Measurements from ENCODE around the gene SLCO3A1. TPM values are rescaled to one million over a fixed set of nuclear protein-coding genes. Genes with fewer than 3 reads are reported as not detected.
A peak's percentile ranks its signal among the peaks of the same experiment; 100 is the strongest.

SLCO3A1 gene
- 6.7 TPM for polyA plus RNA-seq (2013, experiment 1 of 2)
- 6.6 TPM for polyA plus RNA-seq (2013, experiment 2 of 2)

- Histone ChIP-seq H3K18ac (ENCODE audit: low read length) (peak within 1 kb of the TSS; percentile 63), H3K4me3 (ENCODE audit: low read length) (peak within 1 kb of the TSS; percentile 56), H2BK120ac (ENCODE audit: low read depth, low read length) (peak within 1 kb of the TSS; percentile 18), H3K23ac (ENCODE audit: low read length) (peak within 1 kb of the TSS; percentile 80), H3K27me3 (ENCODE audit: insufficient read depth, low read length, poor library complexity) (peaks cover 2% of the 10 kb centered on the region), H3K56ac (ENCODE audit: low read length) (peak within 1 kb of the TSS; percentile 88), H3K79me1 (ENCODE audit: low read length) (no peaks in the 10 kb centered on the region), H2BK15ac (replicated peaks; ENCODE audit: low read depth) (no peak within 1 kb of the TSS), H3K9ac (ENCODE audit: low read length) (peak within 1 kb of the TSS; percentile 81), H2BK5ac (ENCODE audit: low read length) (no peak within 1 kb of the TSS), H3K4ac (ENCODE audit: low read depth, low read length) (peak within 1 kb of the TSS; percentile 41), H3K4me2 (ENCODE audit: low read length) (peak within 1 kb of the TSS; percentile 63), H2AK5ac (ENCODE audit: low read length) (no peak within 1 kb of the TSS), H3K27ac (ENCODE audit: low read depth, low read length) (peak within 1 kb of the TSS; percentile 55), H3K79me2 (ENCODE audit: control insufficient read depth, insufficient read depth, low read length) (no peaks in the 10 kb centered on the region), H4K5ac (ENCODE audit: low read length) (no peak within 1 kb of the TSS), H3K4me1 (ENCODE audit: control insufficient read depth, low read depth, low read length) (peaks cover 2% of the 10 kb centered on the region), H3K36me3 (ENCODE audit: control insufficient read depth, insufficient read depth, low read length) (no peaks in the 10 kb centered on the region), H4K8ac (ENCODE audit: low read depth, low read length) (no peak within 1 kb of the TSS)
- peak; percentile 63 for DNase-seq
- WGBS (ENCODE audit: extremely low coverage, insufficient coverage, low lambda C conversion rate) = no CpG with 5 or more reads among the region's 67 CpGs
Measured at GRCh38 chr15:91853511-91853947, at the start of gene SLCO3A1. Gene SLCO3A1, plus strand, starts transcription at chr15:91853708.

GRCh38 chr15:91807122-91807521, 46.4 kb upstream of the SLCO3A1 start:
- Histone ChIP-seq H3K18ac (ENCODE audit: low read length) (no peak overlapping the region), H3K4me1 (ENCODE audit: control insufficient read depth, low read depth, low read length) (no peaks in the 10 kb centered on the region), H3K79me2 (ENCODE audit: control insufficient read depth, insufficient read depth, low read length) (no peaks in the 10 kb centered on the region), H3K9ac (ENCODE audit: low read length) (no peak overlapping the region), H3K27ac (ENCODE audit: low read depth, low read length) (no peak overlapping the region), H4K5ac (ENCODE audit: low read length) (no peak overlapping the region), H4K8ac (ENCODE audit: low read depth, low read length) (no peak overlapping the region), H3K27me3 (ENCODE audit: insufficient read depth, low read length, poor library complexity) (no peaks in the 10 kb centered on the region), H2BK5ac (ENCODE audit: low read length) (no peak overlapping the region), H3K23ac (ENCODE audit: low read length) (no peak overlapping the region), H2BK120ac (ENCODE audit: low read depth, low read length) (no peak overlapping the region), H3K4me2 (ENCODE audit: low read length) (no peak overlapping the region), H2AK5ac (ENCODE audit: low read length) (no peak overlapping the region), H3K79me1 (ENCODE audit: low read length) (no peaks in the 10 kb centered on the region), H3K4ac (ENCODE audit: low read depth, low read length) (no peak overlapping the region), H3K36me3 (ENCODE audit: control insufficient read depth, insufficient read depth, low read length) (no peaks in the 10 kb centered on the region), H2BK15ac (replicated peaks; ENCODE audit: low read depth) (no peak overlapping the region), H3K56ac (ENCODE audit: low read length) (no peak overlapping the region), H3K4me3 (ENCODE audit: low read length) (no peak overlapping the region)
- whole genome bisulfite sequencing (ENCODE audit: extremely low coverage, insufficient coverage, low lambda C conversion rate) = no CpG with 5 or more reads among the region's 6 CpGs
- no peak for DNase-seq

- H2BK5ac ChIP-seq (ENCODE audit: low read length) = no peak overlapping the region
- H3K9ac ChIP-seq (ENCODE audit: low read length) = no peak overlapping the region
- H3K56ac ChIP-seq (ENCODE audit: low read length) = no peak overlapping the region
- no peak for DNase-seq
- no peaks in the 10 kb centered on the region for H3K79me1 ChIP-seq (ENCODE audit: low read length)
- no peak overlapping the region for H3K4me3 ChIP-seq (ENCODE audit: low read length)
- no peak overlapping the region for H3K18ac ChIP-seq (ENCODE audit: low read length)
- H4K8ac ChIP-seq (ENCODE audit: low read depth, low read length) = no peak overlapping the region
- H2BK15ac ChIP-seq (replicated peaks; ENCODE audit: low read depth) = no peak overlapping the region
- no peak overlapping the region for H3K4me2 ChIP-seq (ENCODE audit: low read length)
- no peak overlapping the region for H3K4ac ChIP-seq (ENCODE audit: low read depth, low read length)
- no peak overlapping the region for H2AK5ac ChIP-seq (ENCODE audit: low read length)
- no peaks in the 10 kb centered on the region for H3K36me3 ChIP-seq (ENCODE audit: control insufficient read depth, insufficient read depth, low read length)
- H2BK120ac ChIP-seq (ENCODE audit: low read depth, low read length) = no peak overlapping the region
- H3K27me3 ChIP-seq (ENCODE audit: insufficient read depth, low read length, poor library complexity) = no peaks in the 10 kb centered on the region
- H3K79me2 ChIP-seq (ENCODE audit: control insufficient read depth, insufficient read depth, low read length) = no peaks in the 10 kb centered on the region
- H4K5ac ChIP-seq (ENCODE audit: low read length) = no peak overlapping the region
- H3K27ac ChIP-seq (ENCODE audit: low read depth, low read length) = no peak overlapping the region
- WGBS (ENCODE audit: extremely low coverage, insufficient coverage, low lambda C conversion rate) = no CpG with 5 or more reads among the region's 2 CpGs
- no peak overlapping the region for H3K23ac ChIP-seq (ENCODE audit: low read length)
- H3K4me1 ChIP-seq (ENCODE audit: control insufficient read depth, low read depth, low read length) = no peaks in the 10 kb centered on the region
Measured at GRCh38 chr15:91813924-91814323, 39.6 kb upstream of the SLCO3A1 start.

GRCh38 chr15:91816942-91817341, 36.6 kb upstream of the SLCO3A1 start:
- no CpG with 5 or more reads among the region's 3 CpGs for WGBS (ENCODE audit: extremely low coverage, insufficient coverage, low lambda C conversion rate)
- H3K27ac ChIP-seq (ENCODE audit: low read depth, low read length) = no peak overlapping the region
- no peak overlapping the region for H3K23ac ChIP-seq (ENCODE audit: low read length)

GRCh38 chr15:91821458-91821857, 32.0 kb upstream of the SLCO3A1 start:
- no peak overlapping the region for H3K56ac ChIP-seq (ENCODE audit: low read length)
- no peak overlapping the region for H3K4ac ChIP-seq (ENCODE audit: low read depth, low read length)
- no peak overlapping the region for H3K9ac ChIP-seq (ENCODE audit: low read length)
- H2AK5ac ChIP-seq (ENCODE audit: low read length) = no peak overlapping the region
- H3K36me3 ChIP-seq (ENCODE audit: control insufficient read depth, insufficient read depth, low read length) = no peaks in the 10 kb centered on the region
- H4K5ac ChIP-seq (ENCODE audit: low read length) = no peak overlapping the region
- H2BK5ac ChIP-seq (ENCODE audit: low read length) = no peak overlapping the region
- H3K18ac ChIP-seq (ENCODE audit: low read length) = no peak overlapping the region
- no peaks in the 10 kb centered on the region for H3K79me2 ChIP-seq (ENCODE audit: control insufficient read depth, insufficient read depth, low read length)
- H3K79me1 ChIP-seq (ENCODE audit: low read length) = no peaks in the 10 kb centered on the region
- H3K4me3 ChIP-seq (ENCODE audit: low read length) = no peak overlapping the region
- WGBS (ENCODE audit: extremely low coverage, insufficient coverage, low lambda C conversion rate) = no CpG with 5 or more reads among the region's 5 CpGs
- H3K23ac ChIP-seq (ENCODE audit: low read length) = no peak overlapping the region
- no peak overlapping the region for H4K8ac ChIP-seq (ENCODE audit: low read depth, low read length)
- no peak overlapping the region for H2BK15ac ChIP-seq (replicated peaks; ENCODE audit: low read depth)
- H3K4me1 ChIP-seq (ENCODE audit: control insufficient read depth, low read depth, low read length) = no peaks in the 10 kb centered on the region
- no peak overlapping the region for H3K27ac ChIP-seq (ENCODE audit: low read depth, low read length)
- no peak overlapping the region for H2BK120ac ChIP-seq (ENCODE audit: low read depth, low read length)
- H3K27me3 ChIP-seq (ENCODE audit: insufficient read depth, low read length, poor library complexity) = no peaks in the 10 kb centered on the region
- DNase-seq = no peak
- no peak overlapping the region for H3K4me2 ChIP-seq (ENCODE audit: low read length)

More at GRCh38 chr15:91816942-91817341, 36.6 kb upstream of the SLCO3A1 start:
- H4K5ac ChIP-seq (ENCODE audit: low read length) = no peak overlapping the region
- no peak overlapping the region for H4K8ac ChIP-seq (ENCODE audit: low read depth, low read length)
- no peak for DNase-seq
- H3K79me2 ChIP-seq (ENCODE audit: control insufficient read depth, insufficient read depth, low read length) = no peaks in the 10 kb centered on the region
- no peak overlapping the region for H2BK120ac ChIP-seq (ENCODE audit: low read depth, low read length)
- H2AK5ac ChIP-seq (ENCODE audit: low read length) = no peak overlapping the region
- no peak overlapping the region for H3K4ac ChIP-seq (ENCODE audit: low read depth, low read length)
- no peaks in the 10 kb centered on the region for H3K4me1 ChIP-seq (ENCODE audit: control insufficient read depth, low read depth, low read length)
- H3K18ac ChIP-seq (ENCODE audit: low read length) = no peak overlapping the region
- no peak overlapping the region for H3K56ac ChIP-seq (ENCODE audit: low read length)
- H3K4me3 ChIP-seq (ENCODE audit: low read length) = no peak overlapping the region
- H2BK5ac ChIP-seq (ENCODE audit: low read length) = no peak overlapping the region
- H3K79me1 ChIP-seq (ENCODE audit: low read length) = no peaks in the 10 kb centered on the region
- no peak overlapping the region for H2BK15ac ChIP-seq (replicated peaks; ENCODE audit: low read depth)
- no peak overlapping the region for H3K4me2 ChIP-seq (ENCODE audit: low read length)
- H3K27me3 ChIP-seq (ENCODE audit: insufficient read depth, low read length, poor library complexity) = no peaks in the 10 kb centered on the region
- no peak overlapping the region for H3K9ac ChIP-seq (ENCODE audit: low read length)
- H3K36me3 ChIP-seq (ENCODE audit: control insufficient read depth, insufficient read depth, low read length) = no peaks in the 10 kb centered on the region

GRCh38 chr15:91824256-91824655, 29.3 kb upstream of the SLCO3A1 start:
- no peak overlapping the region for H3K9ac ChIP-seq (ENCODE audit: low read length)
- no peak overlapping the region for H2BK120ac ChIP-seq (ENCODE audit: low read depth, low read length)
- no peak overlapping the region for H4K5ac ChIP-seq (ENCODE audit: low read length)
- no peak overlapping the region for H3K56ac ChIP-seq (ENCODE audit: low read length)
- H3K4ac ChIP-seq (ENCODE audit: low read depth, low read length) = no peak overlapping the region
- H3K23ac ChIP-seq (ENCODE audit: low read length) = no peak overlapping the region
- DNase-seq = no peak
- H3K27ac ChIP-seq (ENCODE audit: low read depth, low read length) = no peak overlapping the region
- no peaks in the 10 kb centered on the region for H3K4me1 ChIP-seq (ENCODE audit: control insufficient read depth, low read depth, low read length)
- H2BK5ac ChIP-seq (ENCODE audit: low read length) = no peak overlapping the region
- H3K4me2 ChIP-seq (ENCODE audit: low read length) = no peak overlapping the region
- no peak overlapping the region for H3K18ac ChIP-seq (ENCODE audit: low read length)
- no peak overlapping the region for H4K8ac ChIP-seq (ENCODE audit: low read depth, low read length)
- no peaks in the 10 kb centered on the region for H3K27me3 ChIP-seq (ENCODE audit: insufficient read depth, low read length, poor library complexity)
- no peak overlapping the region for H3K4me3 ChIP-seq (ENCODE audit: low read length)
- no peaks in the 10 kb centered on the region for H3K79me2 ChIP-seq (ENCODE audit: control insufficient read depth, insufficient read depth, low read length)
- no peaks in the 10 kb centered on the region for H3K79me1 ChIP-seq (ENCODE audit: low read length)
- no peaks in the 10 kb centered on the region for H3K36me3 ChIP-seq (ENCODE audit: control insufficient read depth, insufficient read depth, low read length)
- no peak overlapping the region for H2AK5ac ChIP-seq (ENCODE audit: low read length)
- no CpG with 5 or more reads among the region's 3 CpGs for WGBS (ENCODE audit: extremely low coverage, insufficient coverage, low lambda C conversion rate)
- H2BK15ac ChIP-seq (replicated peaks; ENCODE audit: low read depth) = no peak overlapping the region
